Choroid plexus epithelial cell (primary cell): ENCODE results near the gene SH3GL3.

Experiments used
- DNase-seq: peaks from one replicate; pipeline ENCODE4 v3.0.0-alpha.2; 2010; ENCODE audit warnings: low read depth
- H3K4me3 ChIP-seq: 2 replicates; pipeline ENCODE4 v1.5.1; 2011; ENCODE audit warnings: low read depth, mild to moderate bottlenecking, control low read depth, low read length, moderate library complexity
- CTCF ChIP-seq: conservative IDR thresholded peaks from 2 replicates; pipeline ENCODE4 v1.5.1; 2011; ENCODE audit warnings: low read depth, mild to moderate bottlenecking, control low read depth, inconsistent platforms, low read length, moderate library complexity

Gene SH3GL3

DNA sequence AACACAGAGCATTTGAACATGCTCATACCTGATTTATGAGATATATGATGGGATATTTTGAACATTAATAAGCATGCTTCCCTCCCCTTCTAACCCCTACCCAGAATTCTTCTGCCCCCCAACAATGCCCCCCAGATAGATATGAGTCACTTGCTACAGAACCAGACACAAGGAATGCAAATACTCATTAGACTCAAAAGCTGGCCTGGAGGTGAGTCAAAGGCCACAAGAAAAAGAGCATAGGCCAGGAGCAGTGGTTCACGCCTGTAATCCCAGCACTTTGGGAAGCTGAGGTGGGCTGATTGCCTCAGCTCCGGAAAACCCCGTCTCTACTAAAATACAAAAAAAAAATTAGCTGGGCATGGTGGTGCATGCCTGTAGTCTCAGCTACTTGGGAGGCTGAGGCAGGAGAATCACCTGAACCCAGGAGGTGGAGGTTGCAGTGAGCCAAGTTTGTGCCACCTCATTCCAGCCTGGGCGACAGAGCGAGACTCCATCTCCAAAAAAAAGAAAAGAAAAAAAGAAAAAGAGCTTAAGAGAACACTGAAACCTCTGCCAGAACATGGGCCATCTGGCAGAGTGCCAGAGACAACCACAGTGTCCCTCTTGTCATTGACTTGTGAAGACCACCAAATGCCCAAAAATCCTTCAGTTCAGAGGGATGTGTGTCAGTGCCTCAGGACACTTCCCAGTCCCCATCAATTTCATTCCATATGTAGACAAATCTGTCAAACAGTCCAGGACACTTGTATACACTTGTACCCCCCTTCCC, 3.9 kb upstream of the SH3GL3 start:
- no peak overlapping the region for H3K4me3 ChIP-seq
- DNase-seq = no peak
- TF ChIP-seq CTCF = no peak

GRCh38 chr15:83444936-83445335, 2.2 kb upstream of the SH3GL3 start:
- TF ChIP-seq CTCF = no peak
- DNase-seq = no peak
- H3K4me3 ChIP-seq = no peak overlapping the region

DNA sequence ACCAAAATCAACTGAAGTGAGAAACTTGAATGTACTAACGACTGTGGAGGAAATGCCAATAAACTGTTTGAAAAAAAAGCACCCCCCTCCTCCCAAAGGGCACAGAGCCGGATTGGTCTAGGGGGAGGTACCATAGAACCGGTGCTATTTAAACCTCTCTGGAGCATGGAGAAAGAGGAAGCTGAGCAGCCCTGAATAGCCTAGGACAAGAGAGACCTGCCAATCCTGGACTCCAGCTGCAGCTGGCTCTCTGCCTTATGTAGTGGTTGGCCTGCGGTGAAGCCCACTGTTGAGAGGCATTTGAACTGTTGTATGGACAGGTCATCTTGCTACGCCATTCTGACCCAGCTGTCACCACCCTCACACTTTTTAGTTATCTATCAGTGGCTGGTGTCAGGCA, 1.5 kb upstream of the SH3GL3 start:
- TF ChIP-seq CTCF = no peak

GRCh38 chr15:83446417-83446816, 724 bp upstream of the SH3GL3 start:
- DNase-seq = no peak
- no peak for TF ChIP-seq CTCF
- no peak overlapping the region for H3K4me3 ChIP-seq

More for the DNA sequence above, 1.5 kb upstream of the SH3GL3 start:
- H3K4me3 ChIP-seq = no peak overlapping the region
- no peak for DNase-seq

DNA sequence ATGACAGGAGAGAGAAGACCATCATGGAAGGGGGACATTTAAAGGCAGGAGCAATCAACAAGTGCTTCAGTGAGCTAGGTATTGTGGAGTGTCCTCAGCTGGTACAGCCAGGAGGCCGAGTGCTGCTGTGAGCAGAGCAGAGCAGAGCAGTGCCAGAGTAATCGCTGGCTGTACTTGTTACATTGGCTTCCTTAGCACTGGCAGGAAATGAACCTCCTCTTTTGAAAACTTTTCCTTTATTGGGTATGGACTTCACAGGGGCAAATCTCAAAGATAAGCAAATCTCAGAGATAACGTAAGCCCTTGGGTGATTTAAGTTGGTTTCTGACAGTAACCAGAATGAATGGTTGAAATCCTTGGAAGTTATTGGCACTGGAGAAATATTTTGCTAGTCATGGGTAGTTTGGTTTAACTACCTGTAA, 2.1 kb downstream of the SH3GL3 start:
- H3K4me3 ChIP-seq = no peak overlapping the region
- no peak for DNase-seq
- TF ChIP-seq CTCF = no peak

DNA sequence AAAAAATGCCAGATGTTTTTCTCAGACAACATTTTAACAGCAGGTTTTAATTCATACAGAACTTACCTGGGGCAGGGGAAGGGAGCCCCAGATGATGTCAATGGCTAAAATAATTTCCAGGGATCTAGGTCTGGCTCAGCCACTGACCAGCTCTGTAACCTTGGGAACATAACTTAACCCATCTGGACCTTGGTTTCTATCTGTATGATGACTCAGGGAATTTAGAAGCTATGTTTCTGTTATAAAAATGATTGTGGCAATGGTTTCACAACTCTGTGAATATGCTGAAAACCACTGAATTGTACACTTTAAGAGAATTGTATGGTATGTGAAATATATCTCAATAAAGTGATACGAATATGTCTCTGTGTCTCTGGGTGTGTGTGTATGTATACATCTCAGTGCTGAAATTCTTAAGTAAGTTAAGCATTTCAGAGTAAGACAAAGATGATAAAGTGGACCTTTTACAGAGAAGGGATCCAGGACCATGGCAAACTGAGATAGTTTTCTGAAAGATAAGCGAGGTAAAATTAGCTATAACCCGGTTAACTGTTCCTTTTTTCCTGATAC, 2.9 kb downstream of the SH3GL3 start:
- H3K4me3 ChIP-seq = no peak overlapping the region
- TF ChIP-seq CTCF = no peak
- DNase-seq = peak; percentile 26

GRCh38 chr15:83457149-83457548, 10.0 kb downstream of the SH3GL3 start:
- H3K4me3 ChIP-seq = no peak overlapping the region
- no peak for TF ChIP-seq CTCF
- no peak for DNase-seq
